ENCODE measurements around the gene SLC47A1.

SLC47A1 gene

DNA sequence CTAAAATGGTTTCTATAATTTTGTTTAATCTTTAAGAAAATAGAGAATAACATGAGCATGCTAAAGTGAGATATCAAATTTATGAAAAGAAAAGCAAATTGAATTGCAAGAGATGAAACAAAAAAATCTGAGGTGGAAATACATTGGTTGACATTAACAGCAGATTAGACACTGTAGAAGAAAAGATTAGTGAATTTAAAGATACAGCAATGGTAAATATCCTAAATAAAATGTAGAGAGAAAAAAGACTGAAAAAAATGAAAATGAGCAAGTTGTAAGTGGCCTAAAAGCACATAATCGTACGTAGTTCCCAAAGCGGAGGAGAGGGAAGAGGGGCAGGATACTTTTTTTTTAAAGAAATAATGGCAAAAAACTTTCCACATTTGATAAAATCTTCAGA lies 84.4 kb downstream of the SLC47A1 start:
- no peak for DNase-seq

DNA sequence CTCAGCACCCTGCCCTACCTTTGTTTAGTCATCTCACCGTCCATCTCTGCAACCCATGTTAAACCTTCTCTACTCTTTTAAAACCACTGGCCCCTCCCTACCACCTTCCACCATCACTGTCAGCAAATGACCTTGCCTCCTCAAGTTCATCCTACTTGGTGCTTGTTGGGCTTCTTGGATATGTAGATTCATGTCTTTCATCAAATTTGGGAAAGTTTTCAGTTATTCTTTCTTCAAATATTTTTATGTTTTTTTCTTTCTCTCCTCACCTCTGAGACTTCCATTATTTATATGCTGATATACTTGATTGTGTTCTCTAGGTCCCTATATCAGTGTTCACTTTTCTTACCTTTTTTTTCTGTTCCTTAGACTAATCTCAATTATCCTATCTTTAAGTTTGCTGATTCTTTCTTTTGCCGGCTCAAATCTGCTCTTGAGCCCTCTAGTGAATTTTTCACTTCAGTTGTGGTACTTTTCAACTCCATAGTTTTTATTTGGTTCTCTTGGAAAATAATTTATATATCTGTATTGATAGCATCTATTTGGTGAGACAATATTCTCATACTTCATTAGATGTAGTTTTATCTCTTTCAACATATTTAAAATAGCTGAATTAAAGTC lies 86.2 kb downstream of the SLC47A1 start:
- no peak for DNase-seq

DNA sequence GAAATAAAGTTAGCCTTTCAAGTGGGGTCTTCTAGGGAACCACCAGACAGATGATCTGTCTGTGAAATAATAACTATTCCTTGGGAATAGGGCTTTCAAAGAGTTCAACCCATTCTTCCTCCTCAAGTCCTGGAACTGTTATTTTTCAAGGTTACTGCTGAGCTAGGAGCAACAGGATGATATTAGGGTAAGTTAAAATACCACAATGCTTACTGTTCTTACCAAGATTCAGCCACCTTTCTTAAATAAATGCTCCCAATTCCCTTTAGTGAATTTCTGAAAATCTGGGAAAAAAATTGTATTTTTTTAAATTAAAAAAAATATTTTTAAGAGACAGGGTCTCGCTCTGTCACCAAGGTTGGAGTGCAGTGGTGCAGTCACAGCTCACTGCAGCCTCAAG lies 88.0 kb downstream of the SLC47A1 start:
- no peak for DNase-seq

DNA sequence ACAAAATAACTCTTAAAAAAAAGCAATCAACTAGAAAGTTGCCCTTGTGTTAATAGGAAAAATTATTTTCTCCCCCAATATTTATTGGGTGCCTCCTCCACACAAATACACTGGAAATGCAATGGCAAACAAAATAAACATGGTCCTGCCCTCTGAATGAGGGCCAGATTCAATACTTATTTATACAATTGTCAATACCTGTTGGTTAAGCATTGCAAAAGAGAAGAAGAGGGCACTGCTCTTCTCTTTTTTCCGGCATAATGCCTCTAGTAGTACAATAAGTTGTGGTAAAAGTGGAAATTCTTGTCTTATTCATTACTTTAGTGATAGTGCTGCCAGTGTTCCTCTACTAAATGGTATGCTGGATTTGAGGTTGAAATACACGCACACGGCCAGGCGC lies 92.4 kb downstream of the SLC47A1 start:
- DNase-seq, result no peak
